Activated T-cell treated with anti-CD3 and anti-CD28 coated beads for 4 hours (primary cell): ENCODE data around the gene AK4.

Source experiments
- DNase-seq: peaks from one replicate; pipeline ENCODE4 v3.0.0-alpha.2; 2020

The AK4 gene

DNA sequence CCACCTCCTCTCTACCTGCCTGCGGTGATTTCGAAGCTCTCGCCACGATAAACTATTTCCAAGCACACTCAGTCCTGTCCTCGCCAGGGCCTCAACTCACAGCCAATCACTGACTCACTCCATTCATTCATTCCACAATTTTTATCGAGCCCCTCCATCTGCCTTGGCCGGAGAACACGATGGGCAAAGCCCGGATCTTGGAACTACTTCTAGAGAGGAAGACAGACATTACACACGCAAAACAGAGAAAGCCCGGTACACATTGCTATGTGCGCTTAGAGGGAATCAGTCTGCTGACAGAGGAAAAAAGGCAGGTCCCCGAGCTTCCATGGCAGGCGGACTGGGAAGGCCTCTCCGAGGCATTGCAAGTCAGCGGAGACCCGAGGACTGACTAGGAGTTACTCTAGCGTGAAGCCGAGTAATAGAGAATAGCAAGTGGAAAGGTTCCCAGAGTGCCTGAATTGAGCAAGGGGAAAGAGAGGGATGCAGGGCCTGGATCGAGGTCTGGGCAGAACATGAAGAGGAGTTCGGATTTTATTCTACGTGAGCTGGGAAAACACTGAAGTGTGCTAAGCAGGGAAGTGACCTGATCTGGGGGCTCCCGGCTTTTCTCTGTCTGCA is 107.1 kb downstream of the AK4 start:
- DNase-seq, result no peak

DNA sequence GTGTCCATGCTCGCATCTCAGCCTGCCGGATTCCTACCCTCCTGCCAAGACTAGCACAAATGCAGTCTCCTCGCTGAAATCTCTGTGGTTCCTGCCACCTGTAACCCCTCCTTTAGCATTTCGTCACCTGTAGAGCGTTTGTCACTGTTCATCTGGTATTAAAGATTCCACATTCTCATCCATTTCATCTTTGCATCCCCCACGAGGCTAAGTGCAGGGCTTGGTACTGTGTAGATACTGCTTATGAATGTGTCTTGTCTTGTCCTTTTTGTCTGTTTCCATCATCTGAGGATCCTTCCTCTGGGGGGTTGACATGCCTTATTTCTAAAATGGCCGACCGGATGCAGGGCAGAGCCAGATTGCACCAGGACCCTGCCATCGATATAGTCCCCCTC is 107.7 kb downstream of the AK4 start:
- DNase-seq, result no peak

DNA sequence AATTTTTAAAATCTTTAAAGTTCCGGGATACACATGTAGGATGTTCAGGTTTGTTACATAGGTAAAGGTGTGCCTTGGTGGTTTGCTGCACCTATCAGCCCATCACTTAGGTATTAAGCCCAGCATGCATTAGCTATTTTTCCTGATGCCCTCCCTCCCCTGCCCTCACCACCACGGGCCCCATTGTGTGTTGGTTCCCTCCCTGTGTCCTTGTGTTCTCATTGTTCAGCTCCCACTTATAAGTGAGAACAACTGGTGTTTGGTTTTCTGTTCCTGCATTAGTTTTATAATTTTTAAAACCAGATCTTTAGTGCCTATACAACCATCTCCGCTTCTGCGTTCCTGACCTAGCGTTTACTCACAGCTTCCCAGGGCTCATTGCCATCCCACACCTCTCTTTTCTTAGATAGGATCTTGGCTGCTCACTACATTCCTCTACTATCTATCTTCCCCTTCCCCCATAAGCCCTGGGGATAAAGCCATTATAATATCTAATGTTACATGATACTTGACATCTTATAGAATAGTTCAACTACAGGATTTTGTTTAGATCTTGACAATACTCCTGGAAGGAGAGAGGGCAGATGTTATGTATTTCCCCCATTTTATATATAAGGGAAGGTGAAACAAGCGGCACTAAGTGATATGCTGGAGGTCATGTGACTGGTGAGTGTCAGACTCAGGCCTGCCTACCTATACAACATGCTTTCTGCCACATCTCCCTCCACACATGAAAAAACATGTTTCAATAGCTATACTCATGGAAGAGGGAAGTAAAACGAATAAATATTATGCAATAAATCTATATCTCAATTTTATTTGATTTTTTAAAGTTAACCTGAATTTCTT is 109.1 kb downstream of the AK4 start:
- DNase-seq, result no peak

DNA sequence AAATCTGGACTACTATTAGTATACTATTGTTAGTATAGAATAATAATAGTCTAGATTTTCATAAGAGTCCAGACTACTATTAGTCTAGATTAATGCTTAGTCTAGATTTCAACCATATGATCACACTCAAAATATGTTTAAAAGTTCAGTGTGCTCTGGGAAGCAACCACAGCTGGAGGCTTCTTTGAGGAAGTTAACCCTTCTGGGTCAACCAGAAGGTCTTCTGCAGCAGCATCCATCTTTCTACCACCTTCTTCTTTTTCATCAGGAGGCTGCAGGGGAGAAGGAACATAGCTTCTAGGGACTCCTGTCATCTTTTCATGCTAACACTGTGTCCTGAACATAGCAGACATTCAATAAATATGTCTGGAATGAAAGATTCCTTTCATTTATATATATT is 110.1 kb downstream of the AK4 start:
- DNase-seq, result no peak

GRCh38 chr1:65259816-65260215 is 111.8 kb downstream of the AK4 start:
- no peak for DNase-seq

DNA sequence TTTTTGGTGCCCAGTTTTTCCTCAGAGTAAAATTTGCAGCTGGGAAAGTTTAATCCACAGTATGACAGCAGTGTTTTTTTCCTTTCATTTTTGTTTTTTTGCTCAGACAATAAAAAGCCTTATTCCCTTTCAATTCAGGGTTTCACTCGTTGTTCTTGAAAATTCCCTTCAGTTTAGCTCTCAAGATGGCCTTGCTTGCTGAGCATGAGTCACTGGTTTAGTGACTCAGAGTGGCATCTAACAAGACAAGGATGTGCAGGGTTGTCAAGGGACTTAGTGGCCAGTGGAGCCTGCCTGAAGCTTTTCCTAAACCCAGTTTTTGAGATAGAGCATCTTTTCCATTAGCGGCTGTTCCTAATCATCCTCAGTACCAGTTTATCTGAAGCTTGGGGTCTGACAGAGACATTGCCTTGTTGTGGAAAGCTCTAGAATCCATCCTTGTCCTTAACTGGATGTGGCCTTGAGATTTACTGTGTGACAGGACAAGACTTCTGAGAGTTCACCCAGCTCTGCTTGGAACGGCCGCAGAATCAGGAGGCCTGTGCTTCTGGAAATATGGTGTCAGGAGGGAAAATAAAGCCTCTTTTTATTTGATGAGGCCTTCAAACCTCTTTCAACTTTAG is 113.0 kb downstream of the AK4 start:
- no peak for DNase-seq

GRCh38 chr1:65263286-65263685 is 115.3 kb downstream of the AK4 start:
- DNase-seq, result no peak

- DNase-seq, result no peak
These were observed 116.4 kb downstream of the AK4 start for GRCh38 chr1:65264197-65264929.

GRCh38 chr1:65265296-65265650 is 117.3 kb downstream of the AK4 start:
- no peak for DNase-seq

GRCh38 chr1:65265651-65266351 is 117.8 kb downstream of the AK4 start:
- no peak for DNase-seq

DNA sequence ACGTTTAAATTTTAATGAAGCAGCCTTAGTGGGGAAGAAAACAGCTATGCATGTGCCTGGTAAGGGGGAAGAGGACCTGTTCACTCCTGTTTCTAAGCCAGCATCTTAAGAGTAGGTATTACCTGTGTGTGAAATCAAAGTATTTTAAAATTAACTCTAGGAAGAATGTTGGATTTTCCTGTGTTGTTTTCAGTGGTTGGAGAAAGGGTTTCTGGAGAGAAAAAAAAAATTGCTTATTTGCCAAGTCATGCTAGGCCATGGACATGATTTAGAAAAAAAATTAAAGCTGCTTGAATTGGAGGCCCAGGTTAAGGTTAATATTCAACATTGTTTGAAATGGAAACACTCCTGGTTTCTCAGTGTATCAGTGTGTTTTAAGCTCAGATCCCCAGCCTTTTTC is 118.5 kb downstream of the AK4 start:
- DNase-seq, result no peak

DNA sequence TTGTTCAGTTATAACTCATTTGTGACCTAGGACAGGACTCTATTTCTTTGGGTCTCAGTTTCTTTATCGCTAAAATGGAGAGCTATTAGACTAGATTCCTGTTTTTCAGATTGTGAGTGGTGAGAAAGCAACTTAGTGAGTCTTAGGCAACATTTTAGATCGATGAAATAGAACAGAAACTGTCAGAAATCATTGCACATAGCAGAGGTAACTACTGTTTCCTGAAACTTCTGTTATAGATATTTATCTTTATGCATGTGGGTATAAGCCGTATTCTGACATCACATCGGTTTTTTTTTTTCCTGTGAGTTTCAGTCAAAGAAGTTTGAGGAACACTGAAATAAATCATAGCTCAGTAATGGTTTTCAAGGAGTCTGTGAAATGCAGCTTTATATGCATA is 119.3 kb downstream of the AK4 start:
- no peak for DNase-seq

DNA sequence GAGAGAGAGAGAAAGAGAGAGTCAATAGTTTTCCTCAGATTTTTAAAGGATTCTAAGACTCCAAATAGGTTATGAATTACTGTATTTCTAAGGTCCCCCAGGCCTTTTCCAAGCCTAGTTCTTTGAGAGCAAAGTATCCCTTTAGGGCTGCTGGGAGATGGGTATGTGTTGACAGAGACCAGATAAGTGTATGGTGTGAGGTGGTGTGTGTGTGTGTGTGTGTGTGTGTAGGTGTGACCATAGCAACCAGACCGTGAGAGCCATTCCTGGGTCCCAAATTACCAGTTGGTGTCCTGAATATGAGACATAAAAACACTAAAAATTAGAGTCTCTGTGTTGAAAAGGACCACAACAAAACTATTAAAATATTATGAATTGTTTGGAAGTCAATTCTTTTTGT is 119.7 kb downstream of the AK4 start:
- no peak for DNase-seq

DNA sequence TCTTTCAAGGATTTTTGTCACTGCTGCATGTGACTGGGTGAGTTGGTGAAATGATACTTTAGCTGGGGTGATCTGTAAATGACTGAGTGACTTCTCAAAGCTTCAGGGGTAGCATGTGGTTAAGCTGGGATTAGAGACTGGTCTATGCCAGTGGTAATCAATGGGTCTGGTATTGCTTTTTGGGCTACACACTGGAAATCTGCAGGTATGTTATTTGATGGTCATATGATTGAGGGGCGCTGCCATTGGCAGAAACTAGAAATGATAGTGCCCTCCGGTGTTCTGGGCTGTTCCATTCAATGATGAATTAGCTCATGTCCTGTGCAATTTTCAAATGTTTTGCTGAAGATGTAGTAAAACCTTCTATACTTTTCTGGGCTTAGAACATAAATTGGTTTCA is 121.6 kb downstream of the AK4 start:
- DNase-seq, result no peak

DNA sequence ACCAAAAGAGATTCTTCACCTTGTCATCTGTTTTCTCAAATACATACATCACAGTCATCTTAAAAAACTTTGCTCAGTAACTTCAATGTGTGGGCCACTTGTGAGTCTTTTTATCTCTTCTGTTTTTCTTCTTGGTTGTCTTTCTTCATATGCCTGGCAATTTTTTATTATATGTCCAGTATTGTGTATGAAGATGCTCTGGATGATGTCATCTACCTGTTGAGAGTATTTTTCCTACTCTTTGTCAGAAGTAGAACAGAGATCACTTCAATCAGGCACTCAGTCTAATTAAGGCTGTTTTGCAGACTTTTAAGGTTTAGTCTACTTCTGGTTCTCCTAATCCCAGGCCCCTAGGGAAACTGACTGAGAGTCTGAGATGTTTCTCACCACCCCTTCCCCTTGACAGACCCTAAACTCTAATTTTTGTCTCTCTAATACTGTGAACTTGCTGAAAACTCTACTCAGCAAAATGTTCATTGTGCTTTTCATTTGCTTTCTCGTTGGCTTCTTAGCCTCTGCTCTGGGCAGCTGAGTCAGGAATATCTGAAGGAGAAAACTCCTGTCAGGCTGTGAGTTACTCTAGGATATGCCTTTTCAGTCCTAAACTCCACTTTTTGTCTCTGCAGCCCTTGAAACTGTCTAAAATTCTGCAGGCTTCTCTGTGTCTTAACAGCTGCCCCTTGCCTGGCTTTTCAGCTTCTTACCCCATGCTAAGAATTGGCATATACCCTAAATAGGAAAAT is 128.4 kb downstream of the AK4 start:
- no peak for DNase-seq

- DNase-seq, result no peak
These were observed 129.8 kb downstream of the AK4 start for GRCh38 chr1:65277605-65278347.

DNA sequence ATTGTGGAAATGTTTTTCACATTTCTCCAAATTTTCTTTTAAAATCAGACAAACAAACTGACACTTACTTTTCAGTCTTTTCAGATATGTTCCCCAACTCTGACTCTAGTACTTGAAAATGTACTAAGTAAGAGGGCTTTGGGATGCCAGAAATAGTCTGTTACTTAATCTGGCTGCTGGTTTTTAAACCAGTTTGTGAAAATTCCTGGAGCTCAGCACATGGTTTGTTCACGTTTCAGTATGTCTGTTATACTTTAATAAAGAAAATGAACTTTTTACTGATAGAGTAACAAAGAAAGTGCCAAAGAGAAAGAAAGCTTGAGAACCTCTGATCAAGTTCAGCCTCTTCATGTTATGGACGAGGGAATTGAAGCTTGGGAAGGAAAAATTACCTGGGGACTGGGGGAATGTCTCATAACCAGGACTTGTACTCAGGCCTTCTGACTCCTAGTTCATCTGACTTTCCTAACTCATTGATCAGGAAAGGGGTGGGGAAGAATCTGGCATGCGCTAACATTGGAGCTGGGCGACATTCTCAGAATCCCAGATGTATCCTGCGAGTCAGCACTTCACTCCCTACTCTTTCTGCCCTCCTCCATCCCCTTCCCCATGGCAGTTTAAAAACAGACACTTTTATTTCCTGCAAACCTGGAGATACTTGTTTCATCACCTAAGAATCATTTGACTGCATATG is 130.5 kb downstream of the AK4 start:
- DNase-seq, result no peak

DNA sequence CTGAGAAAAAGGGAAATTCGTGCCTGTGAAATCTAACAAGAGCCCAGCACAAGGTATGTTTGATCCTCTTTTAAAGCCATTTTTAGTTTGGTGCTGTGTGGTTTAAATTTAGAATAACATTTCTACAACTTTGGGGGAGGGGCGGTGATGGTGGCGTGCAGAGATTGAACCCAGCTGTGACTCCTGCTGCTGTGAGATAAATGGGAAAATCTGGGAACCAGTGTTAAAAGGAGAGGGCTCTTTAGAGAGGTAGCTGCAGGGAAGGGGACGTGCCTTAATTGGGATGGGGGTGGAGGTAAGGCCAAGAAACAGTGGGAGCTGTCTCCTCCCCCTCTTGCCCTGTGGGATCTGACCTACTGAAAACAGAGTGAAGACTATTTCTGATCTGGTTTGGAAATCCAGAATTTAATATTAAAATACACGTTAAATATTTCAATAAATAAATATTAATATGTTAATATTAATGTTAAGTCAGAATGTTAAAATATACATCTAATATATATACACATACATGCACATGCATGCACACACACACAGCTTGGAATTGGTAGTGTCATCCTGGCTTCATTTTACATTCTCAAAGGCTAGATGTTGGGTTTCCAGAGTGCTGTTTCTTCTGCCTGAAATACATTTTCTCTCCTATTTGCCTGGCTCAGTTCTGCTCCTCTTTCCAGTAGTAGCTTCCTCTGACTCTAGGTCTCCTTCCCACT is 131.2 kb downstream of the AK4 start:
- DNase-seq, result no peak
